HepG2 (cell line): Measurements from ENCODE around the gene CFTR. TPM values are rescaled to one million over a fixed set of nuclear protein-coding genes. Genes with fewer than 3 reads are reported as not detected.
A peak's percentile ranks its signal among the peaks of the same experiment; 100 is the strongest.

Source experiments
- ATAC-seq: fragments of 200-7000 bp; cut with Tn5 transposase; 3 replicates; pipeline ENCODE4 v1.9.1; 2020; ENCODE audit warnings: mild to moderate bottlenecking, moderate library complexity
- BruUV-seq: library from RNA; stranded (reverse); fragments of 400-500 nt; replicated peaks from 2 replicates; lab custom pipeline; 2021; lab: Mats Ljungman, UMichigan
- CTCF ChIA-PET: fragments of 300-600 bp; formaldehyde crosslinking; extraction: SDS; loops from one replicate; lab custom pipeline; 2021; ENCODE audit warnings: low total read pairs, inconsistent platforms, low intra/inter-chr PET ratio; lab: Yijun Ruan, JAX
- POLR2A ChIA-PET: fragments of 350-600 bp; sonication (Branson Sonifier 250); formaldehyde crosslinking; loops from one replicate; lab custom pipeline; 2020; ENCODE audit warnings: antibody characterized with exemption, inconsistent platforms; lab: Yijun Ruan, JAX
- DNase-seq: peaks from one replicate; pipeline ENCODE4 v3.0.0-alpha.2; 2015; ENCODE audit warnings: low spot score
- FAIRE-seq: peaks from 3 replicates; lab custom pipeline; 2011; peaks lifted over from hg19 to GRCh38; lab: Jason Lieb, UNC
- H2AFZ ChIP-seq: one replicate; pipeline ENCODE4 v1.6.1; 2011; ENCODE audit warnings: low read length, inconsistent platforms
- H3K27ac ChIP-seq: fragments of 300-600 bp; 3 replicates; pipeline ENCODE4 v1.8.0; 2011; ENCODE audit warnings: mixed run types, mild to moderate bottlenecking, mixed read lengths, low read length, inconsistent platforms; ENCODE audit not compliant: insufficient read depth; ENCODE audit errors: extremely low read length
- H3K27me3 ChIP-seq, 2 experiments: fragments of 200-600 bp in 1 of 2; 2 replicates in 1 of 2; 3 replicates in 1 of 2; pipeline versions ENCODE4 v1.6.0 to v1.8.0; 2011; ENCODE audit warnings: low read length in 2 of 2, mild to moderate bottlenecking in 2 of 2, moderate library complexity in 2 of 2, inconsistent platforms in 1 of 2; ENCODE audit not compliant: insufficient read depth in 2 of 2, control insufficient read depth in 1 of 2
- H3K36me3 ChIP-seq, 2 experiments: fragments of 200-600 bp in 1 of 2; replicated peaks in 1 of 2; 2 replicates in 1 of 2; 3 replicates in 1 of 2; pipeline versions ENCODE4 v1.5.1 to v1.8.0; 2011; ENCODE audit warnings: low read length in 2 of 2, inconsistent platforms in 1 of 2; ENCODE audit not compliant: insufficient read depth in 2 of 2, control insufficient read depth in 1 of 2
- H3K4me1 ChIP-seq: 2 replicates; pipeline ENCODE4 v1.5.1; 2012; ENCODE audit warnings: low read length, inconsistent platforms; ENCODE audit not compliant: insufficient read depth
- H3K4me2 ChIP-seq: 2 replicates; pipeline ENCODE4 v1.6.0; 2011; ENCODE audit warnings: low read depth, low read length, inconsistent platforms
- H3K4me3 ChIP-seq, 3 experiments: fragments of 200-600 bp in 1 of 3; sonication (generic), shearing (Covaris generic) in 1 of 3; replicated peaks in 1 of 3; 2 replicates each; pipeline ENCODE4 v1.5.1; 2011 to 2016; ENCODE audit warnings: low read length in 3 of 3, inconsistent platforms in 2 of 3, low read depth in 2 of 3, mild to moderate bottlenecking in 2 of 3, control low read depth in 1 of 3, mixed read lengths in 1 of 3; ENCODE audit not compliant: insufficient read depth in 1 of 3
- H3K79me2 ChIP-seq: one replicate; pipeline ENCODE4 v1.6.1; 2011; ENCODE audit warnings: low read length, inconsistent platforms; ENCODE audit not compliant: insufficient read depth
- H3K9ac ChIP-seq: 2 replicates; pipeline ENCODE4 v1.6.0; 2011; ENCODE audit warnings: mild to moderate bottlenecking, low read depth, low read length, inconsistent platforms; ENCODE audit not compliant: insufficient read depth
- H3K9me3 ChIP-seq: 2 replicates; pipeline ENCODE4 v1.5.1; 2012; ENCODE audit warnings: mild to moderate bottlenecking, low read length
- H4K20me1 ChIP-seq: 2 replicates; pipeline ENCODE4 v1.6.0; 2011; ENCODE audit warnings: inconsistent platforms, mild to moderate bottlenecking, low read length, moderate library complexity; ENCODE audit not compliant: insufficient read depth
- ATF7 ChIP-seq, 2 experiments: fragments of 450-650 bp in 1 of 2; sonication (generic) in 1 of 2; formaldehyde crosslinking in 1 of 2; IDR thresholded peaks; 2 replicates each; pipeline versions ENCODE4 v1.4.0 to v1.6.1; 2016 to 2020; ENCODE audit warnings: antibody characterized with exemption in 1 of 2, mild to moderate bottlenecking in 1 of 2, missing genetic modification reagents in 1 of 2
- ERF ChIP-seq: IDR thresholded peaks from 2 replicates; pipeline ENCODE4 v1.6.1; 2018; ENCODE audit warnings: missing biosample characterization, missing genetic modification reagents
- NAIF1 ChIP-seq: sonication (generic); formaldehyde crosslinking; IDR thresholded peaks from 2 replicates; pipeline ENCODE4 v1.5.0; 2020; ENCODE audit warnings: mild to moderate bottlenecking, missing genetic modification reagents, borderline replicate concordance
- SMAD1 ChIP-seq: sonication (generic); formaldehyde crosslinking; IDR thresholded peaks from 2 replicates; pipeline ENCODE4 v1.4.0; 2020; ENCODE audit warnings: missing genetic modification reagents, low read depth, mild to moderate bottlenecking, borderline replicate concordance
- ZBTB34 ChIP-seq: sonication (generic); formaldehyde crosslinking; IDR thresholded peaks from 2 replicates; pipeline ENCODE4 v1.8.0; 2022; ENCODE audit warnings: mild to moderate bottlenecking, missing genetic modification reagents
- ZKSCAN1 ChIP-seq: fragments of 150-350 bp; IDR thresholded peaks from 2 replicates; pipeline ENCODE4 v1.6.1; 2014; ENCODE audit warnings: low read length
- ZNF280B ChIP-seq: sonication (generic); formaldehyde crosslinking; IDR thresholded peaks from 2 replicates; pipeline ENCODE4 v1.5.0; 2020; ENCODE audit warnings: missing genetic modification reagents, mild to moderate bottlenecking, borderline replicate concordance
- ZNF329 ChIP-seq: sonication (generic); formaldehyde crosslinking; IDR thresholded peaks from 2 replicates; pipeline ENCODE4 v1.9.0; 2021; ENCODE audit warnings: low read depth, mild to moderate bottlenecking, missing genetic modification reagents
- ZNF343 ChIP-seq: sonication (generic); formaldehyde crosslinking; IDR thresholded peaks from 2 replicates; pipeline ENCODE4 v1.4.0; 2020; ENCODE audit warnings: mild to moderate bottlenecking, missing genetic modification reagents
- ZNF414 ChIP-seq: sonication (generic); formaldehyde crosslinking; IDR thresholded peaks from 2 replicates; pipeline ENCODE4 v1.5.0; 2020; ENCODE audit warnings: missing genetic modification reagents
- ZNF572 ChIP-seq: sonication (generic); formaldehyde crosslinking; IDR thresholded peaks from 2 replicates; pipeline ENCODE4 v1.5.1; 2020; ENCODE audit warnings: mild to moderate bottlenecking, missing genetic modification reagents
- ZNF740 ChIP-seq: sonication (generic); formaldehyde crosslinking; IDR thresholded peaks from 2 replicates; pipeline ENCODE4 v1.4.0; 2020; ENCODE audit warnings: missing genetic modification reagents
- in situ Hi-C: cut with HindIII; loops from 2 replicates; pipeline ENCODE4 v1.10.0; 2017; ENCODE audit warnings: low pct_unique_long_range_greater_than_20kb; ENCODE audit not compliant: extremely low pct_ligation_motif_present
- intact Hi-C: fragments of 100-400 bp; cut with micrococcal nuclease; formaldehyde crosslinking; loops from one replicate; pipeline ENCODE4 v1.10.0; 2022; ENCODE audit not compliant: unreplicated experiment
- polyA plus RNA-seq, 8 experiments: library from polyadenylated mRNA; depleted of rRNA in 3 of 8; stranded (reverse) in 7 of 8; unstranded in 1 of 8; fragments of >200 nt; fragmentation: Illumina TruSeq in 4 of 8; extraction: Trizol in 4 of 8; gene quantifications; 2 replicates each; pipeline versions ENCODE4 v1.2.1 to v1.2.3, GENCODE V29; 2011 to 2016; ENCODE audit warnings: low read depth in 4 of 8, missing spikeins in 1 of 8, mixed read lengths in 1 of 8; ENCODE audit not compliant: insufficient read depth in 1 of 8
- total RNA-seq, 5 experiments: library from RNA; depleted of rRNA; stranded (reverse); fragments of >200 nt; fragmentation: Illumina TruSeq; extraction: Trizol; gene quantifications; 2 replicates each; pipeline ENCODE4 v1.2.3, GENCODE V29; 2016; ENCODE audit warnings: low read depth in 1 of 5

CFTR gene
- total and polyA plus RNA-seq, 2 of the 13 experiments (the other 11 are each of a cell fraction or from before 2014, with no cell fraction given): not detected

GRCh38 chr7:117559391-117559790, 79.6 kb downstream of the CFTR start (continued):
- no peak for TF ChIP-seq ZBTB34 (CRISPR knock-in tag)
- TF ChIP-seq ZNF280B: no peak
- no peak for TF ChIP-seq ZNF414
- no peak for TF ChIP-seq ZNF740 (CRISPR knock-in tag)
- TF ChIP-seq ERF (CRISPR knock-in tag): no peak

GRCh38 chr7:117560030-117560429, 80.2 kb downstream of the CFTR start:
- in situ Hi-C loops: no loop called here
- ChIA-PET POLR2A (no interaction called here), CTCF (no interaction called here)
- no peak overlapping the region for H3K9ac ChIP-seq
- H3K4me3 ChIP-seq: no peak overlapping the region
- H3K9me3 ChIP-seq: no peaks in the 10 kb centered on the region
- ATAC-seq (no peak), FAIRE-seq (no peak), DNase-seq (no peak)
- no peaks in the 10 kb centered on the region for H3K79me2 ChIP-seq
- no TSS peak for BruUV-seq
- no peaks in the 10 kb centered on the region for H4K20me1 ChIP-seq
- no peak overlapping the region for H3K27ac ChIP-seq
- H3K4me2 ChIP-seq: no peak overlapping the region
- H3K4me1 ChIP-seq: no peaks in the 10 kb centered on the region
- H3K36me3 ChIP-seq: no peaks in the 10 kb centered on the region
- H2AFZ ChIP-seq: no peak overlapping the region
- H3K27me3 ChIP-seq: no peaks in the 10 kb centered on the region; a peak in 1 of 5 replicates
- intact Hi-C loops: no loop called here
- TF ChIP-seq ZKSCAN1: no peak
- no peak for TF ChIP-seq ZNF329 (CRISPR knock-in tag)
- TF ChIP-seq ATF7 (IDR thresholded peaks at IDR 0.05): peak; percentile 85
- TF ChIP-seq ATF7 (CRISPR knock-in tag; IDR thresholded peaks at IDR 0.05): no peak
- no peak for TF ChIP-seq NAIF1 (CRISPR knock-in tag)
- TF ChIP-seq ZNF572: no peak
- no peak for TF ChIP-seq ZNF343 (CRISPR knock-in tag)
- no peak for TF ChIP-seq SMAD1 (CRISPR knock-in tag)
